HG03108 (cell line): ENCODE data around the gene RGP1.

ENCODE experiments used
- ATAC-seq: cut with Tn5 transposase; IDR thresholded peaks from one replicate; pipeline ENCODE4 v1.9.1; 2021; ENCODE audit warnings: moderate library complexity; ENCODE audit not compliant: unreplicated experiment

The RGP1 gene

DNA sequence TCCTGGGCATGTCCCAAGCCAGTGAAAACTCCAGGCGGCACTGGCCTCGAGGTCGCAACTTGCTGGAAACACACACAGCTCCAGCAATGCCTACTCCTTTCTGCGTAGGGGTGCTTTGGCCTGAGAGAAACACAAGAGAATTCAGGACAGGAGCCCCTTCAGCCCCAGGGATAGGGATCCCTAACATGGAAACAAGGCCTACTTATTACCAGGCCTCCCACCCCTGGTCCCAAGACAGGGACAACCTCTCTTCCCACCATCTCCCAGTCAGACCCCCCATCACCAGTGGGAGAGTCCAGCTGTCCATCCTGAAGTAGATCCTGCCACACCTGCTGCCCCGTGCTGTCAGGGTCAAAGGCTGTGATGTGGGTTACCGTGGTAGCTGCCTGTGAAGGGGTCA lies 8.8 kb upstream of the RGP1 start:
- ATAC-seq, result no peak

DNA sequence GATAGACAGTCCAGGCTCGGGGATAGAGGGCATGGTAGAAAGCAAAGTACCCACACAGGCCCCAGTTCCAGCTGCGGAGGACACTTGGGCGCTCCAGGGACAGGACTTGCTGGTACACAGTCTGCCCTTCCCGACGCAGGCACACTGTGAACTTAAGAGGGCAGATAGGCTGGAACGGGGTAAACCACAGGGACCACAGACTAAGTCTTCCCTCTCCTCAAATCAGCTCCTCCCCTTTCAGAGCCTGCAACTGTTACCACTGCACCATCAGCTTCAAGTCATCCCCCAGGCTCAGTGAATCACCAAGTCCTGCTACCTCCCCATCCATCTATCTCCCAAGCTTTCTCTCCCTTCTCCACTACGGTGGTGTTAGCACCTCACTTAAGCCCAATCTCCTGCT lies 7.3 kb upstream of the RGP1 start:
- no peak for ATAC-seq

DNA sequence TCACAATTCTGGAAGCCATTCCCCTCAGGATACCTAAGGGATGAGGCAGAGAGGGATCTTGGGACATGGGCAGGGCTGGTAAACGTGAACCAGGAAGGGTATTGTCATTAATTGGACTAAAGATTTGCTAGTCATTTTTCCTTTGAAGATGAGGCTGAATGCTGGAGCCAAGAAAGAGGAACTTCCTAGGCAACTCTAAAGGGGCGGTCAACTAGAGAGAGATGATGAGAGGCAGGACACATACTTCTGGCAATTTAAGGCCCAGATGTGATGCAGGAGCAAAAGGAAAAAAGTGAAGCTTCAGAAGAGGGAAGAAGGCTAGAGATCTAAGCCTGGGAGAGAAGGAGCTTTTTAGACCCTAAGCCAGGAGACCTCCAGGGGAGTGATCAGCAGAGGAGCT lies 5.6 kb upstream of the RGP1 start:
- ATAC-seq, result no peak

DNA sequence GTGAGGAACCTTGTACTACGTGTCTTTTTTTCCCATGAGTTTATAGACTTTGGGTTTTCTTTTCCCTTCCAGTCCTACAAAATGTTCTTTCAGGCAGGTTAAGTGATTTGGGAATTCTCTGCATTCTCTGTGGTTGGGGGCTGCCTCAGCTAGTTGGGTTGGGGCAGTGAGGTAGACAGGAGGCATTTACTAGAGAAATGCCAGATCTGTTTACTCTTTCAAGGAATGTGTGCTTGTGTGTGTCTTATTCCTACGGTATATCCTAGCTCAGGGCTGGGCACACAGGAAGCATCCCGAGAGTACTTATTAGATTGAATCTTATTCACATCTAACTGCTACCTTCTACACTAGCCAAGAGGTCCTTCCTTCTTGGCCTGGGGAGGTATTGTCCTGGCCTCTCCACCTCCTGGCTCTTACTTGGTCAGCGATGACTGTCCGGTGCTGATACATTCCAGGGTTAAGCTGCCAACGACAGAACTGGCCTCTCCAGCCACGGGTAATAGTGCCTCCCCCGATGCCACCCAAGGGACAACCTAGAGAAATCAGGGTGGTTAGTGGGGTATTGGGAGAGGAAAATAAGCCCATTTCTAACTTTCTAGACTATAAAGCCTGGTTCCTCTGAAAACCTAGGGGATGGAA lies 5.1 kb upstream of the RGP1 start:
- no peak for ATAC-seq

DNA sequence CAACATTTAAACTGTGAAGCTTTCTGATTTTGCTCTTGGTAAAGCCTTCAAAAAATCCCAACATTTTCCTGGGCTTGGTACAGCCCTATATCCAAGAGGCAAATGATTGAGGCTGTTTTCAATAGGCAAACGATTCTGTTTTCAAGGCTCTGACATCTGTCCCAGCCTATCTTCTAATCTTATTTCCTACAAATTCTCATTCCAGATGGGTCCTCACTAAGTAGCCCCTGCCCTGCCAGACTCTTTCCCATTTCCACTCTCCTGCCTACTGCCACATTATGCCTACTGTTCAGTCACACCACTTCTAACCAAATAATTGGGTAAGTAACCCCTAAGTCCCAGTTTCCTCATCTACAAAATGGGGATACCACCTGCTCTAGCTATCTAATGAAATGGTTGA lies 3.5 kb upstream of the RGP1 start:
- no peak for ATAC-seq

DNA sequence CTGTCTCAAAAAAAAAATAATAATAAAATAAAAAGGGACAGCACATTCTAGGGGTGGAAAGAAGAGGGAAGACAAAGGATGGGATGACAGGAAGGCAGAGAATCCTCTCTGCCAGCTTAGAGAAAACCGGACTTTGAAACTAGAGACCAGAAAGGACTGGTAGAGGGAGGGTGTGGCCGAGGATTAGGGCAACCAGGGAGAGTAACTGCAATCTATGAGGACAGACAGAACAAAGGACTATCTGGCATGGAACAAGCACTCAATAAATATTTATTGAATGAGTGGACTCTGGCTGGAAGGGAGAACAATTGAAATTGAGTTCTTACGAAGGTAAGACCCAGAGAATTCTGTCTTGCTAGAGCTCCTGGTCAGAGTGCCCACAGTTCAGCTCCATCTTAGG lies 2.5 kb upstream of the RGP1 start:
- ATAC-seq, result no peak

DNA sequence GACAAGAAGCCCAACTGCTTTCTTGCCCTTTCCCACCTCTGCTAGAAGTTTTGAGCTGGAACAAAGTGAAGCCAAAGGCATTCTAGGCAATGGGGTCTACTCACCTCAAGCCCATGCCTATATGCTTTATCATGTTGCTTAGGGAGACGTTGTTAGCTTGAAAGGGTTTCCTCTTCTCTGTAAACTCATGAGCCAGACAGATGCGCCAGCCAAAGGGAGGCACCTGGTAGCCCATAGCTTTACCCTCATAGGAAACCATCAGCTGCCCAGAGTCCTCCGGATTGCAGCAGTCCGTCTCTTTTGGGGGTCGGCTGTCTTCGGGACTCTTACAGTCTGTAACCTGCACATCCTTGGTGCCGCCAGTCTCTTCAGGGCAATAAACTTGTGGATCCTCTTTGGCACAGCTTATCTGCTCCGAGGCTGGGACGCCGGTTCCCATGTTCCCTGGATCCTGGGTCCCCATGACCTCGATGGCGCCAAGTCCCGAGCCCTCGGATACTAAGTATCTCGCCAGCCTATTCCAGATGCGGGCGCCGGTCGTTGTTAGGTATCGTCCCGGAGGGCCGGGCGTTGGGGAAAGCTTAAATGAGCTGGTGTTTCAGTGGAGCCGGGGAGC lies 737 bp upstream of the RGP1 start:
- peak; percentile 2 for ATAC-seq

DNA sequence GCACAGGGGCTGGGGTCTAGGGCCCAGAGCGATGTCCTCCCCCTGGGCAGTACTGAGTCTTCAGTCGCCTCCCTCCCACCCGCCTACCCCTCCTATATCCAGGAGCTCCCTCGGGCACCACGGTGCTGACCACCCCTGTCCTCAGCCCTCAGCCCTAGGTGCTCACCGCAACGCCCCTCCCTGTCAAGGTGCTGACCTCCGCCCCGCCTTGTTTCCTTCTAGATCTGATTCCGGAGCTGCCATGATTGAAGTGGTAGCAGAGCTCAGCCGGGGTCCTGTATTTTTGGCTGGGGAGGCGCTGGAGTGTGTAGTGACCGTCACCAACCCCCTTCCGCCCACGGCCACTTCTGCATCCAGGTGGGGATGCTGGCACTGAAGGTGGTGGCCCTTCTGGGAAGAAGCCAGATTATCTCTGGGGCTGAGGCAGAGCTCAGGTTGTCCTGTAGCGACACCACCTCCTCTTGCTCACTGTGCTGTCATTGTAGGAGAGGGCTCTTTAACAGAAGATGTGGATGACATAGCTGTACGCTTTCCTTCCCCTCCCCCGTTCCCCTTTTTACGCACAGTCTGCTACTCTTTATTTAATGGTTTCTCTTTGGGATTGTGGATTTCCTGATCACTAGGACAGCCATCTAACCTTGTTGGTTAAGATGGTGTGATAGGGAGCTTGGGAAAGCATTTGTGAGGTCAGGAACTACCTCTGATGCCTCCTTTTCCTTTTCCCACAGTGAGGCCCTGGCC lies 598 bp downstream of the RGP1 start:
- ATAC-seq, result peak; percentile 19

DNA sequence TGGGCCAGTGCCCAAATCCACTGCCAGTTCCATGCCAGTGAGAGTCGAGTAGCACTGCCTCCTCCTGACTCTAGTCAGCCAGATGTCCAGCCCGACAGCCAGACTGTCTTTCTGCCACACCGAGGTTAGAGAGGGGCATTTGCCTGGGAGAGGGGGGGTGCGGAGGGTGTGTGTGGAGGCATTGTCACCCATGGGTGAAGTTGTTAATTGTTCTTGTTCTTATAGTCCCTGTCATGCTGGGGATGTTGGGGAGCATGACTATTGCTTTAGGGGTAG lies 1.1 kb downstream of the RGP1 start:
- no peak for ATAC-seq

DNA sequence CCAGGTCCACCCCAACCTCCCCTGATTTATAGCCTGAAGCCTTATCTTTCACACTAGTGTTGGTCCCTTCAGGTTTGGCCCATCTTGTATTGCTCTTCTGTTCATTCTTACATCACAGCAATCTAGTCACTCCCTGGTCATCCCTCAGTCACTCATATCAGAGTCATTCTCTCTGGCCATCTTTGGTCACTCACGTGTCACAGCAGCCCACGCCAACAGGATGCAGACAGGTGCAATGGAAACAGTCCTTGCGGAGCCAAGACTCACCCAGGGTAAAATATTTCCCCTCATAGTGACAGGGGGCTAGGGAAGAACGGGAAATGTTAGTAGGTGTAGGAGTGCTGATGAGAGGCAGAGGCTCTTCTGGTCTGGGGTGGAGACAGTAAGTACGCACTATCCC lies 4.4 kb downstream of the RGP1 start:
- ATAC-seq, result no peak

DNA sequence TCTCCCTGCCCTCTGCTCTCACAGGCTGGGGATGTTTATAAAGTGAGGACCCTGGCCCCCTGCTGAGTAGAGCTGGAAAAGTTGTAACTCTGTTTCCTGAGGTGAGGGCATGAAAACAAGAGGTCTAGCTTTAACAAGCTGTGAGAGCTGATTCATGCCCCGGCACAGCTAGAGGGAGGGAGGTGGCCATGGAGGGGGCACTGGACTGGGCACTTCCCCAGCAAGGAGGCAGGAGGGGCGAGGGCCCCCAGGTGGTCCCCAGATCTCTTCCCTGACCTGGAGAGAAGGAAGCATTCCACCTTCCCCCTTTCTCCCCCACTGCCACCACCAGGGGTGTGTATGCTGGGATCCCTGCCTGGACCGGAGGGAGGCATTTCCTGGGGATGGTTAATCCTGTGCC lies 5.2 kb downstream of the RGP1 start, which contains the start of gene MSMP:
TSS of gene MSMP (minus strand) at position 13 of the 400 bp plus-strand sequence. CDS start 147 bp downstream, outside the sequence.
- no peak for ATAC-seq

DNA sequence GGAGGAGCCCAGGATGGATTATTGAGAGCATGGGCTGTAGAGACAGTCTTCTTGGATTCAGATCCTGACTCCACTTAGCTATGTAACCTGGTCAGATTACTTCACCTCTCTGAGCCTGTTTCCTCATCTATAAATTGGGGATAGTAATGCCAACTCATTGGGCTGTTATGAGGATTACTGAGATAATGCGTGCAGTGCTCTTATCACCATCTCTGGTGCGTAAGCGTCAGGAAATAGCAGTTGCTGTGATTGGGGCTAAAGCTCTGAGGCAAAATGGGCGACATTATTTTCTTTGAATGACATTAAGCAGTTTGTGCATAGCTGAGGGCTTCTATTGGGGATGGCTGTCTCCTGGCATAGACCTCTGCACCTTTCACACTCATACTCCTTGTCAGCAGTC lies 6.0 kb downstream of the RGP1 start:
- no peak for ATAC-seq

DNA sequence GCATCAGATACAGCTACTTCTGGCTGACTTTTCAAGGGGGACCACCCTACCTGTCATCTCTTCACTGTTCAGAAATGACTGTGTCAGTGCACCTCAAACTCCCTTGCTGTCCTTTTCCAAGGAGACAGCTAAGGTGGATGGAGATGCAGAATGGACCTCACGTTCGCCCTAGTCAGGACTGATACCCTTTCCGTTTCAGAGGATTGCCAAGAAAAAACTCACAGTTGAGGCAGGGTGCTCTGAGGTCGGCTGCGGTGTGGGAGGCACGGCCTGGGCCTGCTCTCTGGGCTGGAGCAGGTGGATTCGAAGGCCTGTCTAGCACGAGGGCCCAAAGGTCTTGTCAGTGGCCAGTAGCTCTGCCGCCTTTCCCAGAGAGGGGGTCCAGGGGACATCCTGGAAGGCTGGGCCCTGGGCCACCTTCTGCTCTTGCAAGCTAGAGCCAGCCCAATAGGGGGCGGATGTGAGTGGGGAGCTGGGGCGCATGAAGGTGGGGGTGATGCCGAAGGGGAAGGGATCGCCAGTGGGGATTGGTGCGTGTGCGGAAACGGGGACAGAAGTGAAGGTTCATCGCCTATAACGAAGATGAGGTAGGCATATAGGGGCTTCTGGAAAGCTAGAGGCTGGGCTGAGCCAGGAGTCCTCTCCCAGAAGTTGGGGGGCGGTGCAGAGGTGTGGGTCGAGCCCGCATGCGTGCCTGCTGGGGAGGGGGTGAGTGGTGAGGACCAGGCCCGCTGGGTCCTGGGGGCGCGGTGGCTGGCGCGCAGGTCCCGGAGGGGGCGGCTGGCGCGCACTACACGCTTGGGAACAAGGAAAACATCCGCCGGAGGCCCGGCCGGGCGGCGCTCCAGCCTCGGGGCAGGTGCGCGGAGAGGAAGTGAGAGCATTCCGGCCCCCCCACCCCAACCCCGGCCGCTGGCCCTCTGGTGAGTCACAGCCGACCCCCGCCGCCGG lies 7.5 kb downstream of the RGP1 start:
- peak; percentile 43 for ATAC-seq

DNA sequence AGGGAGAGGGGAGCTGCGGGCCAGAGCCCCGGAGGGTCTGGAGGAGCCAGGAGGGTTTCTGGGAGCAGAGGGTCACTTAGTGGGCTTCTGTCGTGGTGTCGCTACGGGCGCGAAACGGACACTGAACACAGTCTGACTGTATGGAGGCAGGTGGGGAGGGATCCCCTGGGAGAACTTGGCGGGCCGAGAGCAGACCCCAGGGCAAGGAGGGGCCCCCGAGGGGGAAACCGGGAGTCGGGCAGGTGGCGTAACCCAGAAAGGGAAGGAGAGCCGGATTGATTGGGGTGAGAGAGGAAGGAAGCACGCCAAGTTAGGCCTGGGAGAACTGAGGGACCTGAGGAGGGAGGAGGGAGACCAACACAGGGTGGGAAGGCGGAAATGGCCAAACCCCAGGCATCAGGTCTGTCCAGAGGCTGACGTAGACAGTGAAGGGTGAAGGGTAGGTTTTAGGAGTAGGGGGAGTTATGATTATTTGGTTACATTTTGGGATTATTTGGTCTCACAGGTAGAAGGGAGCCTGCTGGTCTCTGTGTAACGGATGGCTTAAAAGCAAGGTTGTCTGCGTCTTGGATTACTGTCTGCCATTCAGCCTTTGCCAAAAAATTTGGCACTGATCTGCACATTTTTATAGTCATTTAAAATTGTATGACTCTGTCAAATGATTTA lies 8.3 kb downstream of the RGP1 start:
- ATAC-seq, result peak; percentile 30

DNA sequence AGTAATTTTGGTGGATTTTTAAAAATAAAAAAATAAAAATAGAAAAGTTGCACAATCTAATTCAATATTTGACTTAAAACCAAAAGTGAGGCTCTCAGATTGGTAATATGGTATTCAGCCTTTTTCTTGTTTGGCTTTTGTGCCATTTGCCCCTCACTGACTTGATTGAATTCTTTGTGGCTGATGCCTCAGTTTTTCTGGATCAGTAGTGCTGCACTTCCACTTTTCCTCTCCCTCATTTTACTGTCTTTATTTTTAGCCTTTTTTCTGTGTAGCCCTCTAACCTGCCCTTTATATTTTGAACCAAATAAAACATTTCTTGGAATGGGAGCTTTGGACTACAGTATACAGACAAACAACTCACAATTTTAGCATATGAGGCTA lies 8.8 kb downstream of the RGP1 start:
- no peak for ATAC-seq

DNA sequence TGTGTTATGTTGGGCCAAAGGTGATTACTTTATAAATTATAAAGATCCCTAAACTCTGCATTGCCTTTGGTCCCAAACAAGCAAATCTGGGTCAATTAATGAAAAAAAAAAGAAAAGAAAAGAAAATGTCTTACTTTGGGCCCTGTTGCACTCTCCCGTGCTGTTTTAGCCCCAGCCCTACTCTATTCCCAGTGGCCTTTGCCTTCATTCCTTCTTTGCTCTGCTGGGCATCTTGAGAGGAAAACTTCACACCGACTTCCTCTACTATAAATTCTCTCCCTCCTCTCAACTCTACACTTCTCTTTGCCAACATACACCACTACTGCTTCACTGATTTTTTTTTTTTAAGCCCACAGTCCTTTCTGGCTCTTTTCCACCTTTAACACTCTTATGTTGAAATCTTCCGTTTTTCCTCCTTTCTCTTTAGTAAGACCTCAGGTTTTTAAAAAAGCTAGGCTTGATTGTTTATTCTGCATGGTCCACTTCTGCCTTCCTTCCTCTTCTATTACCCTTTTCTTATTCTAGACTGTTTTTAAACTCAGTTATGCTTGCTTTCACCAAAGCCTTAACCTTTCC lies 9.5 kb downstream of the RGP1 start:
- no peak for ATAC-seq

DNA sequence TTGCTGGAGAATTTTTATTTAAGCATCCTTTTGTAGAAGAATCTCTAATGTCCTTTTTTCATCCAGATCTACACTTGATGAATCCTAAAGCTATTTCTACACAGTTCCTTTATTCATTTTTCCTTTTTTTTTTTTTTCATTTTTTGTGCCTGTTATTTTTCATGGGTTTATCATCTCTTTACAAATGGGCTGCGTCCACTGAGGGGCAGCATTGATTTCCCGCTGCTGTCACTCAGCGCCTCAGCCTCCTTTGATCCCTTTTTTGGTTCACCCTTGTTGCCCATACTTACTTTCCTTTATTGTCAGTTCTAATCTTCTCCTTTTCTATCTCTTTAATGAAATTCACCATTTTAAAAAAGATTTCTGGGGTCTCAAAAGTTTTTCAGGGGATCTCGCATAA lies 10.7 kb downstream of the RGP1 start:
- ATAC-seq, result no peak

DNA sequence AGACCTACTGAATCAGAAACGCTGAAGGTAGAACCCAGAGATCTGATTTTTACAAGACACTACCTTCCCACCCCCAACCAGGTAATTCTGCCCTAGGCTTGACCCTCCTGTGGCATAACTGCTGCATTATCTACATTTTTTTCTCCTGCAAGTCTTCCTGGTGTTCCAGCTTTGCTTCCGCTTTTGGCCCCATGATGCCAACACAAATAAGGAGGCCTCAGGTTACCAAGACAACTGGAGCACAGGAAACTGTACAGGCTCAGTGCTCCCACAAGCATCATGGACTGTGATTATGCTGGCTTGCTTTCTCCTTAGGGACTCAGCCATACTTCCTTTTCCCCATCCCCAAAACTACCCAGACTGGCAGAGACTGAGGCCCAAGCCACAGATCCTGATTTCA lies 11.6 kb downstream of the RGP1 start:
- no peak for ATAC-seq

DNA sequence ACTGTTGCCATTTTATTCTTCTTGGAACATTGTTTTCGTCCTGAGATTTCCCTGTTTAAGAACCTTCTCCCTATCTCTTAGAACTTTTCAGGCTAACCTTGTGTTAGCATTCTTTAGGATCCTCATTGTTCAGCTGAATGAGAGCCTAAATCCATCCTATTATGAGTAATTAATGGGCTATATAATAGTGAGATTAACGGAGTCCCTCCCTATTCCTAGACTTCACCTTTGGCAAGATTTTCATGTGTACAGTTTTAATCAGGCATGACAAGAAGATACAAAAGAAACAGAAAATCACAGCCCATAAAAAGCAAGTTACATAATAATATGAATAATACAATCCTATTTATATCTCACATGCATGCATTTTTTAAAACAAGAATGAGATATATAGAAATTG lies 14.1 kb downstream of the RGP1 start:
- ATAC-seq, result no peak

DNA sequence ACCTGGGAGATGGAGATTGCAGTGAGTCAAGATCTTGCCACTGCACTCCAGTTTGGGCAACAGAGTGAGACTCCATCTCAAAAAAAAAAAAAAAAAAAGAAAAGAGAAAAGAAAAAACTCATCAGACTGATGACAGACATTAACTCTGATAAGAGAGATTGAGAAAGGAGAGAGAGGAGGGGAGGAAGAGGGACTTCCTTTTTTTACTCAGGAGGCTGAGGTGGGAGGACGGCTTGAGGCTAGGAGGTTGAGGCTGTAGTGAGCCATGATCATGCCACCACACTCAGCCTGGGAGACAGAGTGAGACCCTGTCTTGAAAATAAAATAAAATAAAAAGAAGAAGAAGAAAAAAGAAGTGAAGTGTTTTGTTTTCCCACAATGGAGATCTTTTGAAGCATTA lies 14.7 kb downstream of the RGP1 start:
- ATAC-seq, result no peak

DNA sequence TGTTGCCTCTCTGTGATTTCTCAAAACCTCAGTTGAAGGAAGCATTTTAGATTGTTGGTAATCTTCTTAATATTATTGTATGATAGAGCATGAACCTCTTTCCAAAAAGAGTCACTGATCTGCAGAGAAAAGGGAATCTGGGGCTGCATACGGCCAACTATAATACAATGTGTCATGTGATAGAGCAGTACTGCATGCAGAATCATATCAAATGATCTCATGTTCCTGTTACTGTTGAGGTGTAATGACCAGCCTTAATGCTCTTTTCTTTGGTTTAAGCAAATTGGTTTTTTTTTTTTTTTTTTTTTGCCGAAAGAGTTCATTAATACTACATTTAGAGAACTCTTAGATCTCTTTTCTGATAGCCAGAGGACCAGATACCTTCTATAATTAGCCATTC lies 17.9 kb downstream of the RGP1 start:
- ATAC-seq, result no peak
